K562 (cell line): ENCODE results near the gene CSNK1A1. TPM values are rescaled to one million over a fixed set of nuclear protein-coding genes. Genes with fewer than 3 reads are reported as not detected.

Experiments used
- ATAC-seq: fragments of 200-7000 bp; cut with Tn5 transposase; 3 replicates; pipeline ENCODE4 v1.9.1; 2020; ENCODE audit warnings: moderate library complexity
- BruUV-seq: library from RNA; stranded (reverse); fragments of 400-500 nt; replicated peaks from 2 replicates; lab custom pipeline; 2021; lab: Mats Ljungman, UMichigan
- CTCF ChIA-PET: fragments of 300-600 bp; formaldehyde crosslinking; extraction: SDS; loops from one replicate; lab custom pipeline; 2021; ENCODE audit warnings: low intra/inter-chr PET ratio; lab: Yijun Ruan, JAX
- POLR2A ChIA-PET: fragments of 300-600, 350-650 bp; sonication (Branson Sonifier 250); formaldehyde crosslinking; extraction: SDS; loops from one replicate; lab custom pipeline; 2021; ENCODE audit warnings: antibody characterized with exemption, inconsistent platforms; lab: Yijun Ruan, JAX
- DNase-seq, 4 experiments: peaks; one replicate each; pipeline versions ENCODE4 v3.0.0 to v3.0.0-alpha.2; 2011 to 2018; ENCODE audit warnings: low spot score in 3 of 4, mixed read lengths in 3 of 4; ENCODE audit errors: extremely low read depth in 1 of 4
- FAIRE-seq: peaks from 2 replicates; lab custom pipeline; 2011; peaks lifted over from hg19 to GRCh38; lab: Jason Lieb, UNC
- H2AFZ ChIP-seq: 2 replicates; pipeline ENCODE4 v1.6.0; 2011; ENCODE audit warnings: low read depth, low read length, control low read depth, inconsistent platforms
- H3K27ac ChIP-seq: fragments of 200-600 bp; 3 replicates; pipeline ENCODE4 v1.8.0; 2011; ENCODE audit warnings: low read depth, mild to moderate bottlenecking, control low read depth, inconsistent platforms, low read length, moderate library complexity, mixed read lengths; ENCODE audit errors: extremely low read depth
- H3K27me3 ChIP-seq, 2 experiments: fragments of 300-600 bp in 1 of 2; 2 replicates in 1 of 2; 3 replicates in 1 of 2; pipeline versions ENCODE4 v1.6.0 to v1.8.0; 2011; ENCODE audit warnings: inconsistent platforms in 2 of 2, low read length in 2 of 2, mild to moderate bottlenecking in 1 of 2, mixed read lengths in 1 of 2, moderate library complexity in 1 of 2; ENCODE audit not compliant: control insufficient read depth in 2 of 2, insufficient read depth in 2 of 2
- H3K36me3 ChIP-seq: fragments of 300-600 bp; 3 replicates; pipeline ENCODE4 v1.8.0; 2011; ENCODE audit warnings: mild to moderate bottlenecking, low read length, inconsistent platforms; ENCODE audit not compliant: control insufficient read depth, insufficient read depth
- H3K4me1 ChIP-seq, 2 experiments: fragments of 200-600 bp in 1 of 2; replicated peaks in 1 of 2; 2 replicates in 1 of 2; 3 replicates in 1 of 2; pipeline versions ENCODE4 v1.5.1 to v1.8.0; 2011; ENCODE audit warnings: inconsistent platforms in 2 of 2, low read length in 2 of 2, mild to moderate bottlenecking in 1 of 2, mixed read lengths in 1 of 2, moderate library complexity in 1 of 2; ENCODE audit not compliant: control insufficient read depth in 2 of 2, insufficient read depth in 2 of 2
- H3K4me2 ChIP-seq: 2 replicates; pipeline ENCODE4 v1.6.1; 2011; ENCODE audit warnings: low read length, control low read depth, inconsistent platforms, mixed read lengths; ENCODE audit not compliant: insufficient read depth
- H3K4me3 ChIP-seq: fragments of 200-600 bp; sonication (generic), shearing (Covaris generic); 2 replicates; pipeline ENCODE4 v1.5.1; 2016; ENCODE audit warnings: control low read depth, inconsistent platforms
- H3K79me2 ChIP-seq: fragments of 200-600 bp; 3 replicates; pipeline ENCODE4 v1.8.0; 2011; ENCODE audit warnings: low read length, inconsistent platforms; ENCODE audit not compliant: control insufficient read depth, insufficient read depth
- H3K9ac ChIP-seq, 2 experiments: 2 replicates each; pipeline versions ENCODE4 v1.6.0 to v1.6.1; 2011; ENCODE audit warnings: low read depth in 2 of 2, low read length in 2 of 2, control low read depth in 1 of 2, inconsistent platforms in 1 of 2, mild to moderate bottlenecking in 1 of 2, mixed read lengths in 1 of 2; ENCODE audit not compliant: insufficient read depth in 1 of 2
- H3K9me1 ChIP-seq: one replicate; pipeline ENCODE4 v1.6.0; 2011; ENCODE audit warnings: inconsistent platforms, mild to moderate bottlenecking, low read length, moderate library complexity; ENCODE audit not compliant: control insufficient read depth, insufficient read depth
- H3K9me3 ChIP-seq: replicated peaks from 2 replicates; pipeline ENCODE4 v1.5.1; 2011; ENCODE audit warnings: low read depth, low read length, inconsistent platforms; ENCODE audit not compliant: control insufficient read depth, insufficient read depth
- H4K20me1 ChIP-seq: replicated peaks from 2 replicates; pipeline ENCODE4 v1.6.1; 2011; ENCODE audit warnings: low read length, inconsistent platforms, mixed read lengths; ENCODE audit not compliant: control insufficient read depth, insufficient read depth
- BRD9 ChIP-seq: fragments of 450-650 bp; IDR thresholded peaks from 2 replicates; pipeline ENCODE4 v1.6.1; 2018; ENCODE audit warnings: low read depth; ENCODE audit not compliant: partially characterized antibody
- C11orf30 ChIP-seq: fragments of 450-650 bp; IDR thresholded peaks from 2 replicates; pipeline ENCODE4 v1.6.1; 2016; ENCODE audit warnings: low read depth, mild to moderate bottlenecking
- CC2D1A ChIP-seq: fragments of 450-650 bp; IDR thresholded peaks from 2 replicates; pipeline ENCODE4 v1.6.1; 2017; ENCODE audit warnings: mild to moderate bottlenecking
- CEBPB ChIP-seq: fragments of 450-650 bp; IDR thresholded peaks from 2 replicates; pipeline ENCODE4 v1.6.1; 2016; ENCODE audit warnings: missing genetic modification characterization, missing compliant biosample characterization
- CEBPG ChIP-seq, 3 experiments: fragments of 200-800 bp in 1 of 3; sonication (Bioruptor generic) in 1 of 3; sonication (generic) in 1 of 3; formaldehyde crosslinking in 1 of 3; IDR thresholded peaks in 2 of 3; conservative IDR thresholded peaks in 1 of 3; 2 replicates each; pipeline versions ENCODE4 v1.6.1 to v1.8.0; 2016 to 2022; ENCODE audit warnings: missing compliant biosample characterization in 2 of 3, missing genetic modification characterization in 2 of 3, mild to moderate bottlenecking in 1 of 3, missing genetic modification reagents in 1 of 3
- DPF2 ChIP-seq: fragments of 450-650 bp; IDR thresholded peaks from 2 replicates; pipeline ENCODE4 v1.6.1; 2016
- LARP7 ChIP-seq: fragments of 450-650 bp; IDR thresholded peaks from 2 replicates; pipeline ENCODE4 v1.6.1; 2016
- NBN ChIP-seq: fragments of 450-650 bp; IDR thresholded peaks from 2 replicates; pipeline ENCODE4 v1.6.1; 2016; ENCODE audit warnings: low read depth, mild to moderate bottlenecking
- SMARCC2 ChIP-seq: fragments of 450-650 bp; IDR thresholded peaks from 2 replicates; pipeline ENCODE4 v1.6.1; 2017; ENCODE audit warnings: antibody characterized with exemption, moderate library complexity, mild to moderate bottlenecking, low read depth
- SMARCE1 ChIP-seq: fragments of 450-650 bp; IDR thresholded peaks from 2 replicates; pipeline ENCODE4 v1.7.1; 2016; ENCODE audit warnings: mild to moderate bottlenecking
- TEAD1 ChIP-seq, 2 experiments: fragments of 450-650 bp in 1 of 2; sonication (generic) in 1 of 2; formaldehyde crosslinking; IDR thresholded peaks; 2 replicates each; pipeline versions ENCODE4 v1.4.0 to v1.8.0; 2020 to 2022; ENCODE audit warnings: mild to moderate bottlenecking in 2 of 2, missing genetic modification reagents in 1 of 2
- TRIM24 ChIP-seq, 2 experiments: fragments of 450-650 bp; IDR thresholded peaks; 2 replicates each; pipeline ENCODE4 v1.6.1; 2016
- ZFX ChIP-seq: sonication (generic); formaldehyde crosslinking; IDR thresholded peaks from 2 replicates; pipeline ENCODE4 v1.8.0; 2022; ENCODE audit warnings: mild to moderate bottlenecking, missing genetic modification reagents, moderate library complexity
- ZNF586 ChIP-seq: fragments of 450-650 bp; formaldehyde crosslinking; conservative IDR thresholded peaks from 2 replicates; pipeline ENCODE4 v1.4.0; 2020; ENCODE audit warnings: mild to moderate bottlenecking, moderate library complexity
- WGBS: fragments of 100-300 bp; shearing (Covaris generic); methylation state at CpG from one replicate; pipeline ENCODE4 v1.1.6; 2016; ENCODE audit warnings: low coverage, mixed read lengths; ENCODE audit not compliant: insufficient coverage; ENCODE audit errors: missing lambda C conversion rate; 5-methylcytosine and 5-hydroxymethylcytosine counted together
- in situ Hi-C: fragments of 300-500 bp; cut with MboI; formaldehyde crosslinking; loops from 4 replicates; pipeline ENCODE4 v1.15.0; 2018; ENCODE audit warnings: inconsistent platforms, mixed read lengths
- intact Hi-C: fragments of 100-400 bp; cut with micrococcal nuclease; formaldehyde crosslinking; loops from 2 replicates; pipeline ENCODE4 v1.14.2; 2022
- polyA plus RNA-seq, 8 experiments: library from polyadenylated mRNA; depleted of rRNA in 4 of 8; stranded (reverse) in 5 of 8; unstranded in 3 of 8; fragments of >200 nt; fragmentation: Nextera tagmentation in 2 of 8; fragmentation: Illumina TruSeq in 1 of 8; extraction: Ambion mirVana in 2 of 8; extraction: Trizol in 1 of 8; gene quantifications; 2 replicates each; pipeline versions ENCODE4 v1.2.1 to v1.2.3, GENCODE V29; 2011 to 2014; ENCODE audit warnings: inconsistent platforms in 1 of 8, missing spikeins in 1 of 8
- total RNA-seq, 7 experiments: library from RNA; depleted of rRNA in 6 of 7; stranded (reverse); fragments of >200 nt in 6 of 7; fragmentation: Illumina TruSeq in 2 of 7; extraction: Trizol in 2 of 7; gene quantifications; 2 replicates each; pipeline versions ENCODE4 v1.2.1 to v1.2.3, GENCODE V29; 2011 to 2021; ENCODE audit warnings: low replicate concordance in 1 of 7
- TF ChIP-seq, protein P1 (sequence below), 2 experiments: fragments of 450-650 bp; IDR thresholded peaks; 2 replicates each; pipeline ENCODE4 v1.6.1; 2016
- TF ChIP-seq, protein P2 (sequence below): fragments of 450-650 bp; formaldehyde crosslinking; IDR thresholded peaks from 2 replicates; pipeline ENCODE4 v1.4.0; 2022; ENCODE audit warnings: mild to moderate bottlenecking, moderate library complexity
- TF ChIP-seq, protein P3 (sequence below): fragments of 250-450 bp; sonication (Bioruptor Pico); IDR thresholded peaks from 2 replicates; pipeline ENCODE4 v1.6.1; 2021; ENCODE audit warnings: mild to moderate bottlenecking
- TF ChIP-seq, protein P4 (sequence below), 2 experiments: fragments of 450-650 bp in 1 of 2; sonication (generic) in 1 of 2; formaldehyde crosslinking in 1 of 2; IDR thresholded peaks in 1 of 2; conservative IDR thresholded peaks in 1 of 2; 2 replicates each; pipeline versions ENCODE4 v1.6.1 to v1.8.1; 2016 to 2023; ENCODE audit warnings: mild to moderate bottlenecking in 2 of 2, moderate library complexity in 2 of 2, inconsistent platforms in 1 of 2, missing genetic modification reagents in 1 of 2

CSNK1A1 gene
- total and polyA plus RNA-seq, 9 of the 15 experiments (the other 6 are each of a cell fraction or from before 2014, with no cell fraction given) = 49.1 to 196 (median 154) TPM

DNA sequence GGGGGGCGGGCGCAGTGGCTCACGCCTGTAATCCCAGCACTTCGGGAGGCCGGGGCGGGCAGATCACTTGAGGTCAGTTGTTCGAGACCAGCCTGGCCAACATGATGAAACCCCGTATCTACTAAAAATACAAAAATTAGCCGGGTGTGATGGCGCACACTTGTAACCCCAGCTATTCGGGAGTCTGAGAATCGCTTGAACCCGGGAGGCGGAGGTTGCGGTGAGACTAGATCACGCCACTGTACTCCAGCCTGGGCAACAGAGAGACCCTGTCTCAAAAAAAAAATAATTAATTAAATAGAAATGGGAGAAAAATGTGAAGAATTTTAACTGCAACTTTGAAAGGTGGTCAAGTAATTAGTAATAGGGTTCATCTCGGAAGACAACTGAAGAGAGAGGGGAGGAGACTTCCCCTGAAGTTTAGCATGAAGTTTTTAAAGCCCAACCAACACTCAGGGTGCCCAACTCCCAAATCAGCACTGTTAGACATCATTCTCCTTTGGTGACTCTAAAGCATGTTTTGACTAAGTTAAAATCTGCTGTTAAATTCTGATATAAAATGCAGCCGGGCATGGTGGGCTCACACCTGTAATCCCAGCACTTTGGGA is 1.4 kb upstream of the CSNK1A1 start:
- peaks cover 4 to 15% of the 10 kb centered on the region in 2 experiments for H3K4me1 ChIP-seq
- no peaks in the 10 kb centered on the region for H3K27me3 ChIP-seq
- in situ Hi-C loops = loop anchor here (5.0 to 25.0 kb wide), 3 partner anchors 110 to 415 kb away; partner anchors contain the start of gene ABLIM3
- H3K4me2 ChIP-seq = peak overlapping the region; percentile 59
- ATAC-seq (no peak), DNase-seq (peak in 1 of 4 experiments; percentile 29), FAIRE-seq (no peak)
- H3K9ac ChIP-seq = peak overlapping the region; percentile 38 to 98; a peak in 3 of 4 replicates
- CTCF ChIA-PET = interaction anchor here (0.7 to 2.3 kb wide), 4 partner anchors 106 to 277 kb away, joined by 3 to 19 read pairs (median 4); no protein-coding TSS in a partner anchor
- peak overlapping the region; percentile 82 for H3K27ac ChIP-seq
- BruUV-seq = no TSS peak
- WGBS = 22% methylated on average over 18 of the region's 18 CpGs
- no peaks in the 10 kb centered on the region for H3K9me1 ChIP-seq
- peak overlapping the region; percentile 30 for H2AFZ ChIP-seq
- H3K9me3 ChIP-seq = no peaks in the 10 kb centered on the region
- POLR2A ChIA-PET = interaction anchor here (0.8 to 3.3 kb wide), 8 partner anchors 9 to 364 kb away, joined by 3 to 14 read pairs (median 6); no protein-coding TSS in a partner anchor
- intact Hi-C loops = no loop called here
- peak overlapping the region; percentile 97; the same call in 1 of the 2 replicates for H3K4me3 ChIP-seq
- H4K20me1 ChIP-seq = 0 out of 2 replicates have a peak, but pooled peaks cover 8% of the 10 kb centered on the region
- peaks cover 29% of the 10 kb centered on the region for H3K36me3 ChIP-seq
- peaks cover 45% of the 10 kb centered on the region for H3K79me2 ChIP-seq
- TF ChIP-seq NBN (no peak), ZFX (CRISPR knock-in tag) (no peak), LARP7 (0 out of 2 replicates have a peak, but pooled peaks have one; percentile 49), TEAD1 (CRISPR knock-in tag; IDR thresholded peaks at IDR 0.05) (no peak), SMARCE1 (peak; percentile 36), C11orf30 (no peak), TRIM24 (IDR thresholded peaks at IDR 0.05) (no peak), DPF2 (peak; percentile 51; the same call in 1 of the 2 replicates), CEBPB (tag) (0 out of 2 replicates have a peak, but pooled peaks have one; percentile 19), CC2D1A (no peak), CEBPG (CRISPR knock-in tag; IDR thresholded peaks at IDR 0.05) (peak; percentile 39; the same call in 1 of the 2 replicates), CEBPG (tag; conservative IDR thresholded peaks at IDR 0.05 in 1 of 2, IDR thresholded peaks at IDR 0.05 in 1 of 2) (peak; percentile 34 to 44; a peak in 2 of 4 replicates), BRD9 (peak; percentile 34), SMARCC2 (0 out of 2 replicates have a peak, but pooled peaks have one; percentile 14), ZNF586 (no peak)
- TF ChIP-seq, protein P1, sequence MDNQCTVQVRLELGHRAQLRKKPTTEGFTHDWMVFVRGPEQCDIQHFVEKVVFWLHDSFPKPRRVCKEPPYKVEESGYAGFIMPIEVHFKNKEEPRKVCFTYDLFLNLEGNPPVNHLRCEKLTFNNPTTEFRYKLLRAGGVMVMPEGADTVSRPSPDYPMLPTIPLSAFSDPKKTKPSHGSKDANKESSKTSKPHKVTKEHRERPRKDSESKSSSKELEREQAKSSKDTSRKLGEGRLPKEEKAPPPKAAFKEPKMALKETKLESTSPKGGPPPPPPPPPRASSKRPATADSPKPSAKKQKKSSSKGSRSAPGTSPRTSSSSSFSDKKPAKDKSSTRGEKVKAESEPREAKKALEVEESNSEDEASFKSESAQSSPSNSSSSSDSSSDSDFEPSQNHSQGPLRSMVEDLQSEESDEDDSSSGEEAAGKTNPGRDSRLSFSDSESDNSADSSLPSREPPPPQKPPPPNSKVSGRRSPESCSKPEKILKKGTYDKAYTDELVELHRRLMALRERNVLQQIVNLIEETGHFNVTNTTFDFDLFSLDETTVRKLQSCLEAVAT (IDR thresholded peaks at IDR 0.05) = peak in 1 of 2 experiments; percentile 76; a peak in 3 of 4 replicates
- TF ChIP-seq, protein P2, sequence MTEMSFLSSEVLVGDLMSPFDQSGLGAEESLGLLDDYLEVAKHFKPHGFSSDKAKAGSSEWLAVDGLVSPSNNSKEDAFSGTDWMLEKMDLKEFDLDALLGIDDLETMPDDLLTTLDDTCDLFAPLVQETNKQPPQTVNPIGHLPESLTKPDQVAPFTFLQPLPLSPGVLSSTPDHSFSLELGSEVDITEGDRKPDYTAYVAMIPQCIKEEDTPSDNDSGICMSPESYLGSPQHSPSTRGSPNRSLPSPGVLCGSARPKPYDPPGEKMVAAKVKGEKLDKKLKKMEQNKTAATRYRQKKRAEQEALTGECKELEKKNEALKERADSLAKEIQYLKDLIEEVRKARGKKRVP (CRISPR knock-in tag) = 0 out of 2 replicates have a peak, but pooled peaks have one; percentile 30
- TF ChIP-seq, protein P3, sequence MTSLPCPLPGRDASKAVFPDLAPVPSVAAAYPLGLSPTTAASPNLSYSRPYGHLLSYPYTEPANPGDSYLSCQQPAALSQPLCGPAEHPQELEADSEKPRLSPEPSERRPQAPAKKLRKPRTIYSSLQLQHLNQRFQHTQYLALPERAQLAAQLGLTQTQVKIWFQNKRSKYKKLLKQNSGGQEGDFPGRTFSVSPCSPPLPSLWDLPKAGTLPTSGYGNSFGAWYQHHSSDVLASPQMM = no peak
- TF ChIP-seq, protein P4, sequence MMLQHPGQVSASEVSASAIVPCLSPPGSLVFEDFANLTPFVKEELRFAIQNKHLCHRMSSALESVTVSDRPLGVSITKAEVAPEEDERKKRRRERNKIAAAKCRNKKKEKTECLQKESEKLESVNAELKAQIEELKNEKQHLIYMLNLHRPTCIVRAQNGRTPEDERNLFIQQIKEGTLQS (IDR thresholded peaks at IDR 0.05) = peak; percentile 37; the same call in 1 of the 2 replicates
- TF ChIP-seq, protein P4 (CRISPR knock-in tag; conservative IDR thresholded peaks at IDR 0.05) = no peak
